GM19240 (cell line): ENCODE measurements around the gene SHISA9.

Experiments
- DNase-seq: peaks from one replicate; pipeline ENCODE4 v3.0.0; 2011; ENCODE audit warnings: low spot score; ENCODE audit not compliant: insufficient read length

SHISA9 gene

GRCh38 chr16:12944300-12944699 is 42.9 kb downstream of the SHISA9 start:
- DNase-seq, result no peak

- DNase-seq, result no peak
Measured at GRCh38 chr16:12951392-12951791, 50.0 kb downstream of the SHISA9 start.

- DNase-seq, result no peak
Measured at GRCh38 chr16:12951976-12952375, 50.6 kb downstream of the SHISA9 start.

- DNase-seq, result no peak
Measured at GRCh38 chr16:12958366-12958765, 57.0 kb downstream of the SHISA9 start.

- no peak for DNase-seq
Measured at GRCh38 chr16:12959072-12959471, 57.7 kb downstream of the SHISA9 start.

GRCh38 chr16:12961626-12962025 is 60.2 kb downstream of the SHISA9 start:
- no peak for DNase-seq

- DNase-seq, result no peak
Measured at GRCh38 chr16:12964461-12964860, 63.1 kb downstream of the SHISA9 start.

- DNase-seq, result no peak
Measured at GRCh38 chr16:12965274-12965804, 63.9 kb downstream of the SHISA9 start.

GRCh38 chr16:12971241-12971640 is 69.8 kb downstream of the SHISA9 start:
- DNase-seq, result no peak

- DNase-seq, result no peak
Measured at GRCh38 chr16:12972246-12972645, 70.8 kb downstream of the SHISA9 start.

GRCh38 chr16:12975766-12976165 is 74.4 kb downstream of the SHISA9 start:
- DNase-seq, result no peak

- DNase-seq, result no peak
Measured at GRCh38 chr16:12976496-12976895, 75.1 kb downstream of the SHISA9 start.

GRCh38 chr16:12976936-12977335 is 75.5 kb downstream of the SHISA9 start:
- DNase-seq, result no peak

GRCh38 chr16:12985516-12985915 is 84.1 kb downstream of the SHISA9 start:
- DNase-seq, result no peak

GRCh38 chr16:12988071-12988470 is 86.7 kb downstream of the SHISA9 start:
- DNase-seq, result no peak

- DNase-seq, result no peak
Measured at GRCh38 chr16:12992066-12992465, 90.7 kb downstream of the SHISA9 start.

GRCh38 chr16:12994402-12994801 is 93.0 kb downstream of the SHISA9 start:
- no peak for DNase-seq

GRCh38 chr16:12995721-12996372 is 94.4 kb downstream of the SHISA9 start:
- DNase-seq, result no peak

GRCh38 chr16:12998361-12999085 is 97.1 kb downstream of the SHISA9 start:
- DNase-seq, result no peak

- no peak for DNase-seq
Measured at GRCh38 chr16:12999368-12999767, 98.0 kb downstream of the SHISA9 start.

GRCh38 chr16:13005721-13006247 is 104.4 kb downstream of the SHISA9 start:
- no peak for DNase-seq

- no peak for DNase-seq
Measured at GRCh38 chr16:13012601-13013000, 111.2 kb downstream of the SHISA9 start.

GRCh38 chr16:13013043-13013442 is 111.6 kb downstream of the SHISA9 start:
- no peak for DNase-seq
